Body of pancreas (tissue), 4 donors: ENCODE data around the gene SLC17A8. TPM values are rescaled to one million over a fixed set of nuclear protein-coding genes. Genes with fewer than 3 reads are reported as not detected.
A peak's percentile ranks its signal among the peaks of the same experiment; 100 is the strongest.

Experiments used
- ATAC-seq: fragments of 150-250 bp; one replicate; pipeline ENCODE4 v1.9.1; 2016
- DNase-seq, 4 donors: peaks; one replicate each; pipeline ENCODE4 v3.0.0-alpha.2; 2019
- H3K27ac ChIP-seq, 4 donors: fragments of 200-600 bp; sonication (generic); 1 replicate in 3 of 4; 2 replicates in 1 of 4; pipeline versions ENCODE4 v1.5.1 to v1.6.1; 2016 to 2019; ENCODE audit warnings: mild to moderate bottlenecking in 1 of 4, mixed read lengths in 1 of 4, moderate library complexity in 1 of 4
- H3K27me3 ChIP-seq, 2 donors: fragments of 200-600 bp; sonication (generic); one replicate each; pipeline ENCODE4 v1.6.0; 2016; ENCODE audit warnings: mild to moderate bottlenecking in 1 of 2
- H3K36me3 ChIP-seq, 2 donors: fragments of 200-600 bp; sonication (generic); replicated peaks in 1 of 2; 2 replicates each; pipeline ENCODE4 v1.5.1; 2016; ENCODE audit warnings: low read depth in 2 of 2; ENCODE audit not compliant: insufficient read depth in 1 of 2
- H3K4me1 ChIP-seq: fragments of 200-600 bp; sonication (generic); one replicate; pipeline ENCODE4 v1.6.0; 2016
- H3K4me3 ChIP-seq, 2 donors: fragments of 200-600 bp; sonication (generic); 1 replicate in 1 of 2; 2 replicates in 1 of 2; pipeline ENCODE4 v1.5.1; 2016 to 2019
- H3K9me3 ChIP-seq, 3 donors: fragments of 200-600 bp; sonication (generic); 1 replicate in 2 of 3; 2 replicates in 1 of 3; pipeline ENCODE4 v1.5.1; 2016
- POLR2A ChIP-seq, 3 donors: fragments of 450-650 bp; IDR thresholded peaks; one replicate each; pipeline ENCODE4 v1.6.1; 2016; ENCODE audit warnings: antibody characterized with exemption in 3 of 3, mild to moderate bottlenecking in 2 of 3
- WGBS, 2 donors: methylation state at CpG; one replicate each; pipeline ENCODE4 v1.1.5; 2017; 5-methylcytosine and 5-hydroxymethylcytosine counted together
- intact Hi-C: fragments of 100-400 bp; cut with DNase I; formaldehyde crosslinking; loops from one replicate; pipeline ENCODE4 v1.15.1; 2023
- total RNA-seq, 2 donors: library from RNA; depleted of rRNA; stranded (reverse); fragments of >200 nt; gene quantifications; one replicate each; pipeline ENCODE4 v1.1.0, GENCODE V29; 2016
- TF ChIP-seq, protein P1 (sequence below), 7 experiments: fragments of 450-650 bp in 4 of 7; fragments of 200-600 bp in 3 of 7; sonication (generic) in 3 of 7; IDR thresholded peaks; one replicate each; pipeline ENCODE4 v1.5.1; 2016 to 2019; ENCODE audit warnings: antibody characterized with exemption in 7 of 7

Gene SLC17A8
- total RNA-seq, 2 donors from 2014 or later: not detected

DNA sequence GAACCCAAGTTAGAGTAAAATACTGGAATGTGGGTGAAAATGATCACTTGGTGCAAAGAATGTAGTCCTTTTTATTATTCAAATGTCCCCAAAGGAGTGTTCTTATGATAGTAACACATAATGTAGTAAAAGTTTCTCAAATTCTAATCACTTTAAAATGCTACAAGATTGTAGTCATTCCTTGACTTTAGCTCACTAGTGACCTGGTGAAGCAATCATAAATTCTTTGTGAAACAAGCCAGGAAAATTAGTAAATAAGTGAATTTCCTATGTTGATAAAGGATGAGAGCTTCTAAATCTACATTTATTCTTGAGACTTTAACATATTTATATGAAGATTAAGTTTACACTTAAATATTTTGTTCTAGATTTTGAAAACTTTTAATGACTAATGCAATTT is 30.7 kb upstream of the SLC17A8 start:
- intact Hi-C loops: no loop called here
- TF ChIP-seq POLR2A (IDR thresholded peaks at IDR 0.05): no peak
- TF ChIP-seq, protein P1, sequence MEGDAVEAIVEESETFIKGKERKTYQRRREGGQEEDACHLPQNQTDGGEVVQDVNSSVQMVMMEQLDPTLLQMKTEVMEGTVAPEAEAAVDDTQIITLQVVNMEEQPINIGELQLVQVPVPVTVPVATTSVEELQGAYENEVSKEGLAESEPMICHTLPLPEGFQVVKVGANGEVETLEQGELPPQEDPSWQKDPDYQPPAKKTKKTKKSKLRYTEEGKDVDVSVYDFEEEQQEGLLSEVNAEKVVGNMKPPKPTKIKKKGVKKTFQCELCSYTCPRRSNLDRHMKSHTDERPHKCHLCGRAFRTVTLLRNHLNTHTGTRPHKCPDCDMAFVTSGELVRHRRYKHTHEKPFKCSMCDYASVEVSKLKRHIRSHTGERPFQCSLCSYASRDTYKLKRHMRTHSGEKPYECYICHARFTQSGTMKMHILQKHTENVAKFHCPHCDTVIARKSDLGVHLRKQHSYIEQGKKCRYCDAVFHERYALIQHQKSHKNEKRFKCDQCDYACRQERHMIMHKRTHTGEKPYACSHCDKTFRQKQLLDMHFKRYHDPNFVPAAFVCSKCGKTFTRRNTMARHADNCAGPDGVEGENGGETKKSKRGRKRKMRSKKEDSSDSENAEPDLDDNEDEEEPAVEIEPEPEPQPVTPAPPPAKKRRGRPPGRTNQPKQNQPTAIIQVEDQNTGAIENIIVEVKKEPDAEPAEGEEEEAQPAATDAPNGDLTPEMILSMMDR (IDR thresholded peaks at IDR 0.05): no peak
- H3K36me3 ChIP-seq: peaks cover 7 to 12% of the 10 kb centered on the region in 2 donors
- H3K27ac ChIP-seq: no peak overlapping the region
- no peaks in the 10 kb centered on the region for H3K9me3 ChIP-seq
- no peaks in the 10 kb centered on the region for H3K4me1 ChIP-seq
- DNase-seq (no peak), ATAC-seq (no peak)
- H3K27me3 ChIP-seq: no peaks in the 10 kb centered on the region
- no peak overlapping the region for H3K4me3 ChIP-seq

DNA sequence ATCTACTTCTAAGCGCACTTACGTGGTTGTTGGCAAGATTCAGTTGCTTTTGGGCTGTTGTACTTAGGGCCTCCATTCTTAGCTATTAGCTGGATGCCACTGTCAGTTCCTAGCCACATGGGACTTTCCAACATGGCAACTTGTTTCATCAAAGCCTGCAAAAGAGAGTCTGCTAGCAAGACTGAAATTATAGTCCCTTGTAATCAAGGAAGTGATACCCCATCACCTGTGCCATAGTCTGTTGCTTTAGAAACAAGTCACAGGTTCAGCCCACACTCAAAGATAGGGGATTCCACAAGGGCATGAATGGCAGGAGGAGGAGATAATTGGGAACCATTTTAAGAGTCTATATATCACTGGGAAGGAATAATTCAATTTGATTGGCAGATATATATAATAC is 27.1 kb upstream of the SLC17A8 start:
- no peak for DNase-seq
- H3K4me3 ChIP-seq: no peak overlapping the region
- H3K36me3 ChIP-seq: peaks cover 6 to 12% of the 10 kb centered on the region in 2 donors
- intact Hi-C loops: no loop called here
- 89 to 94% methylated on average over 2 of the region's 2 CpGs for WGBS, 2 donors
- H3K4me1 ChIP-seq: no peaks in the 10 kb centered on the region
- H3K27ac ChIP-seq: no peak overlapping the region
- H3K27me3 ChIP-seq: no peaks in the 10 kb centered on the region
- no peaks in the 10 kb centered on the region for H3K9me3 ChIP-seq
- no peak for TF ChIP-seq POLR2A (IDR thresholded peaks at IDR 0.05)
- TF ChIP-seq, protein P1 (IDR thresholded peaks at IDR 0.05): no peak
- no peak for ATAC-seq

DNA sequence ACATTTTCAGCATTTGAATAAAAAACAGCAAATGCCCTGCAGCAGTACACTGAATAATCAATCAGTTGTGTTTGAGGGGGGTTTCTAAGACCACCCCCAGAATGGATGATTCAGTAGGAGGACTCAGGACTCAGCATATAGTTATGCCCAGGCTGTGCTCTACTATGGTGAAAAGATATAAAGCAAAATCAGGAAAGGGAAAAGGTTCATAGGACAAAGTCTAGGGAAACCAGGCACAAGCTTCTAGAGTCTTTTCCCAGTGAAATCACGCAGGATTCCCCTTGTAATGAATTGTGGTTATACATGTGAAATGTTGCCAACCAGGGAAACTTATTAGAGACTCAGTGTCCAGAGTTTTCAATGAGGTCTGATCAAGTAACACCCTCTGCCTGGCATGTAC is 25.0 kb upstream of the SLC17A8 start:
- Histone ChIP-seq H3K4me1 (peaks cover 3% of the 10 kb centered on the region), H3K27ac (no peak overlapping the region), H3K36me3 (peaks cover 0 to 12% of the 10 kb centered on the region in 2 donors), H3K9me3 (no peaks in the 10 kb centered on the region), H3K27me3 (no peaks in the 10 kb centered on the region), H3K4me3 (no peak overlapping the region)
- 67 to 96% methylated on average over 1 of the region's 1 CpG for WGBS, 2 donors
- intact Hi-C loops: no loop called here
- DNase-seq: no peak
- ATAC-seq: no peak
- no peak for TF ChIP-seq POLR2A (IDR thresholded peaks at IDR 0.05)
- TF ChIP-seq, protein P1 (IDR thresholded peaks at IDR 0.05): no peak

DNA sequence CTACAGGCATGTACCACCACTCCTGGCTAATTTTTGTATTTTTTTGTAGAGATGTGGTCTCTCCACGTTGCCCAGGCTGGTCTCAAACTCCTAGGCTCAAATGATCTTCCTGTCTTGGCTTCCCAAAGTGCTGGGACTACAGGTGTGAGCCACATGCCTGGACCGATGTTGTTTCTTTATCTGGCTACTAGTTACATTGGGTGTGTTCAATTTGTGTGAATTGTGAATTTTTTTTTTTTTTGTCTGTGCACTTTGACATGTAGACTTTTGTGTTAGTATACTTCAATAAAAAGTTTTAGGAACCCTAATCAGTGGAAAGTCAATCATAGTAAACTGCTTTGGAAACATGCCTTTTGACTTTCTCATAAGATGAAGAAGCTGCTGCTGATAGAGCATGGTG is 24.0 kb upstream of the SLC17A8 start:
- Histone ChIP-seq H3K9me3 (no peaks in the 10 kb centered on the region), H3K36me3 (peaks cover 0 to 10% of the 10 kb centered on the region in 2 donors), H3K4me3 (no peak overlapping the region), H3K27me3 (no peaks in the 10 kb centered on the region), H3K4me1 (peaks cover 13% of the 10 kb centered on the region), H3K27ac (no peak overlapping the region)
- 74 to 78% methylated on average over 2 of the region's 2 CpGs for WGBS, 2 donors
- DNase-seq (no peak), ATAC-seq (no peak)
- intact Hi-C loops: no loop called here
- TF ChIP-seq, protein P1 (IDR thresholded peaks at IDR 0.05): no peak
- TF ChIP-seq POLR2A (IDR thresholded peaks at IDR 0.05): no peak

DNA sequence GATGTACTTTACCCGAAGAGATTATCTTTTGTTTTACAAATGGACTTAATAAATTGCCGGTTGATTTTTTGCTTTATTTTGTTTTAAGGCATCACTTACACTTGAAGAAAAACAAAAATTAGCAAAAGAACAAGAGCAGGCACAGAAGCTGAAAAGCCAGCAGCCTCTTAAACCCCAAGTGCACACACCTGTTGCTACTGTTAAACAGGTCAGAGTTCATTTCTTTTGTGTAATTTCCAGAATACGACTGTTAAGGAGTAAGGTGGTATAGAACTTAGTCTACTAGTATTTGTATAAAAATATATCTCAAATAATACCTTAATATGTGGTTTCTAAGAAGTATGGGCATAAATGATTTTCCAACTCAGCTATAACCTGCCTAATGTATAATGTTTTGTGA is 19.6 kb upstream of the SLC17A8 start:
- intact Hi-C loops: no loop called here
- Histone ChIP-seq H3K27me3 (no peaks in the 10 kb centered on the region), H3K27ac (peak overlapping the region in 2 of 4 donors; percentile 9 to 55), H3K9me3 (no peaks in the 10 kb centered on the region), H3K36me3 (peaks cover 0 to 3% of the 10 kb centered on the region in 2 donors), H3K4me1 (peaks cover 25% of the 10 kb centered on the region), H3K4me3 (no peak overlapping the region)
- TF ChIP-seq, protein P1 (IDR thresholded peaks at IDR 0.05): no peak
- no peak for TF ChIP-seq POLR2A (IDR thresholded peaks at IDR 0.05)
- no peak for DNase-seq
- ATAC-seq: peak; percentile 6
- 28 to 40% methylated on average over 3 of the region's 3 CpGs for WGBS, 2 donors
